AG04450 (cell line): ENCODE data around the gene ESR2. TPM values are rescaled to one million over a fixed set of nuclear protein-coding genes. Genes with fewer than 3 reads are reported as not detected.

ENCODE experiments used
- CTCF ChIA-PET: fragments of 300-600, 350-600 bp; formaldehyde crosslinking; extraction: SDS; loops from one replicate; lab custom pipeline; 2022; ENCODE audit warnings: antibody characterized with exemption, inconsistent platforms; lab: Charles Lee
- POLR2A ChIA-PET: fragments of 350-600 bp; formaldehyde crosslinking; extraction: SDS; loops from one replicate; lab custom pipeline; 2021; ENCODE audit warnings: antibody characterized with exemption, inconsistent platforms; lab: Yijun Ruan, JAX
- DNase-seq: peaks from one replicate; pipeline ENCODE4 v3.0.0-alpha.2; 2011; ENCODE audit warnings: low read depth, low spot score
- H3K27ac ChIP-seq: one replicate; pipeline ENCODE4 v1.5.1; 2012; ENCODE audit warnings: low read depth, low read length, control low read depth
- H3K27me3 ChIP-seq: one replicate; pipeline ENCODE4 v1.6.0; 2012; ENCODE audit warnings: low read length; ENCODE audit not compliant: control insufficient read depth, insufficient read depth
- H3K4me3 ChIP-seq: 2 replicates; pipeline ENCODE4 v1.5.1; 2011; ENCODE audit warnings: mild to moderate bottlenecking, low read depth, low read length, control low read depth
- H3K9me3 ChIP-seq: 2 replicates; pipeline ENCODE4 v1.5.1; 2012; ENCODE audit warnings: low read length; ENCODE audit not compliant: control insufficient read depth, insufficient read depth
- CTCF ChIP-seq: IDR thresholded peaks from 2 replicates; pipeline ENCODE4 v1.5.1; 2011; ENCODE audit warnings: low read depth, low read length, control low read depth, inconsistent platforms
- polyA plus RNA-seq: library from polyadenylated mRNA; depleted of rRNA; stranded (reverse); fragments of >200 nt; gene quantifications from 2 replicates; pipeline ENCODE4 v1.2.3, GENCODE V29; 2011

The ESR2 gene
- polyA plus RNA-seq, 1 experiment = 0.04 TPM

- CTCF ChIA-PET = interaction anchor here (0.7 kb wide), 1 partner anchor 89 kb away, joined by 5 read pairs; no protein-coding TSS in a partner anchor
- Histone ChIP-seq H3K9me3 (no peaks in the 10 kb centered on the region), H3K4me3 (no peak overlapping the region), H3K27me3 (no peaks in the 10 kb centered on the region), H3K27ac (no peak overlapping the region)
- no peak for DNase-seq
- no peak for TF ChIP-seq CTCF
- POLR2A ChIA-PET = no interaction called here
These were observed 144.2 kb downstream of the ESR2 start for GRCh38 chr14:64149921-64150320.

GRCh38 chr14:64147126-64147790, 146.9 kb downstream of the ESR2 start:
- peak; percentile 15 for DNase-seq
- Histone ChIP-seq H3K4me3 (no peak overlapping the region), H3K9me3 (no peaks in the 10 kb centered on the region), H3K27me3 (no peaks in the 10 kb centered on the region), H3K27ac (no peak overlapping the region)
- TF ChIP-seq CTCF = no peak
- ChIA-PET POLR2A (interaction anchor here (0.7 kb wide), 1 partner anchor 15 kb away, joined by 4 read pairs; no protein-coding TSS in a partner anchor), CTCF (no interaction called here)

- H3K27ac ChIP-seq = no peak overlapping the region
- ChIA-PET POLR2A (no interaction called here), CTCF (interaction anchor here (0.6 to 3.7 kb wide), 10 partner anchors 14 to 338 kb away, joined by 3 to 35 read pairs (median 4); partner anchors contain the start of gene ESR2)
- TF ChIP-seq CTCF = peak; percentile 44
- DNase-seq = no peak
- H3K27me3 ChIP-seq = no peaks in the 10 kb centered on the region
- H3K4me3 ChIP-seq = no peak overlapping the region
- H3K9me3 ChIP-seq = no peaks in the 10 kb centered on the region
These were observed 156.4 kb downstream of the ESR2 start for GRCh38 chr14:64137657-64138290.

- H3K27ac ChIP-seq = no peak overlapping the region
- H3K27me3 ChIP-seq = no peaks in the 10 kb centered on the region
- ChIA-PET POLR2A (no interaction called here), CTCF (interaction anchor here (1.2 kb wide), 1 partner anchor 177 kb away, joined by 4 read pairs; no protein-coding TSS in a partner anchor)
- no peak for TF ChIP-seq CTCF
- no peak overlapping the region for H3K4me3 ChIP-seq
- DNase-seq = no peak
- no peaks in the 10 kb centered on the region for H3K9me3 ChIP-seq
These were observed 167.6 kb downstream of the ESR2 start for GRCh38 chr14:64126548-64126947.

- H3K9me3 ChIP-seq = no peaks in the 10 kb centered on the region
- DNase-seq = no peak
- no peaks in the 10 kb centered on the region for H3K27me3 ChIP-seq
- no peak for TF ChIP-seq CTCF
- H3K4me3 ChIP-seq = no peak overlapping the region
- CTCF ChIA-PET = interaction anchor here (1.2 kb wide), 1 partner anchor 178 kb away, joined by 4 read pairs; no protein-coding TSS in a partner anchor
- POLR2A ChIA-PET = no interaction called here
- H3K27ac ChIP-seq = no peak overlapping the region
These were observed 168.9 kb downstream of the ESR2 start for GRCh38 chr14:64125270-64125669.
